Astrocyte (in vitro differentiated cells and primary cell): ENCODE measurements around the gene PIGO. TPM values are rescaled to one million over a fixed set of nuclear protein-coding genes. Genes with fewer than 3 reads are reported as not detected.

Source experiments
- DNase-seq: peaks from one replicate; pipeline ENCODE4 v3.0.0-alpha.2; 2010; ENCODE audit warnings: low read depth
- FAIRE-seq: peaks from 2 replicates; lab custom pipeline; 2011; peaks lifted over from hg19 to GRCh38; lab: Jason Lieb, UNC
- H2AFZ ChIP-seq: 2 replicates; pipeline ENCODE4 v1.6.0; 2012; ENCODE audit warnings: low read depth, low read length, inconsistent platforms
- H3K27ac ChIP-seq: 2 replicates; pipeline ENCODE4 v1.5.1; 2011; ENCODE audit warnings: low read depth, low read length, inconsistent platforms
- H3K27me3 ChIP-seq: 2 replicates; pipeline ENCODE4 v1.6.0; 2011; ENCODE audit warnings: low read length, inconsistent platforms; ENCODE audit not compliant: insufficient read depth
- H3K36me3 ChIP-seq: 2 replicates; pipeline ENCODE4 v1.5.1; 2011; ENCODE audit warnings: low read length, inconsistent platforms; ENCODE audit not compliant: insufficient read depth
- H3K4me1 ChIP-seq: 2 replicates; pipeline ENCODE4 v1.5.1; 2011; ENCODE audit warnings: low read length, inconsistent platforms; ENCODE audit not compliant: insufficient read depth
- H3K4me2 ChIP-seq: 2 replicates; pipeline ENCODE4 v1.6.0; 2012; ENCODE audit warnings: low read length, inconsistent platforms
- H3K4me3 ChIP-seq: 2 replicates; pipeline ENCODE4 v1.5.1; 2011; ENCODE audit warnings: low read depth, mild to moderate bottlenecking, low read length, inconsistent platforms; ENCODE audit not compliant: insufficient read depth
- H3K79me2 ChIP-seq: 2 replicates; pipeline ENCODE4 v1.6.0; 2012; ENCODE audit warnings: mild to moderate bottlenecking, low read length, inconsistent platforms; ENCODE audit not compliant: insufficient read depth
- H3K9ac ChIP-seq: 2 replicates; pipeline ENCODE4 v1.6.0; 2012; ENCODE audit warnings: mild to moderate bottlenecking, low read length, inconsistent platforms
- H3K9me3 ChIP-seq: 2 replicates; pipeline ENCODE4 v1.5.1; 2012; ENCODE audit warnings: low read depth, mild to moderate bottlenecking, low read length, inconsistent platforms; ENCODE audit not compliant: insufficient read depth
- H4K20me1 ChIP-seq: 2 replicates; pipeline ENCODE4 v1.6.0; 2012; ENCODE audit warnings: low read length, inconsistent platforms; ENCODE audit not compliant: insufficient read depth
- H3K27ac Mint-ChIP-seq: one replicate; pipeline ENCODE4 v1.8.0; 2021; ENCODE audit warnings: mild to moderate bottlenecking, mixed read lengths; ENCODE audit not compliant: unreplicated experiment
- H3K27me3 Mint-ChIP-seq: one replicate; pipeline ENCODE4 v1.8.0; 2021; ENCODE audit warnings: low read depth, mixed read lengths; ENCODE audit not compliant: unreplicated experiment
- H3K36me3 Mint-ChIP-seq: one replicate; pipeline ENCODE4 v1.8.0; 2021; ENCODE audit warnings: low read depth, mixed read lengths; ENCODE audit not compliant: unreplicated experiment
- H3K4me1 Mint-ChIP-seq: one replicate; pipeline ENCODE4 v1.8.0; 2021; ENCODE audit warnings: low read depth, mixed read lengths; ENCODE audit not compliant: unreplicated experiment
- H3K4me3 Mint-ChIP-seq: one replicate; pipeline ENCODE4 v1.8.0; 2021; ENCODE audit warnings: mild to moderate bottlenecking, moderate library complexity, mixed read lengths; ENCODE audit not compliant: unreplicated experiment
- H3K9me3 Mint-ChIP-seq: one replicate; pipeline ENCODE4 v1.8.0; 2021; ENCODE audit warnings: mild to moderate bottlenecking, mixed read lengths; ENCODE audit not compliant: unreplicated experiment
- EZH2 ChIP-seq: IDR thresholded peaks from 2 replicates; pipeline ENCODE4 v1.6.1; 2012; ENCODE audit warnings: mild to moderate bottlenecking, low read length, inconsistent platforms; ENCODE audit not compliant: insufficient read depth
- total RNA-seq: library from RNA; stranded (reverse); gene quantifications from 2 replicates; pipeline ENCODE4 v1.2.1, GENCODE V29; 2021
- TF ChIP-seq, protein P1 (sequence below): IDR thresholded peaks from 2 replicates; pipeline ENCODE4 v1.5.1; 2011; ENCODE audit warnings: low read depth, mild to moderate bottlenecking, inconsistent platforms, low read length, moderate library complexity; ENCODE audit not compliant: insufficient read depth

The PIGO gene
- total RNA-seq, 1 donor from 2014 or later: 19.7 TPM

- Mint-ChIP-seq H3K27me3 (peaks cover 1% of the 10 kb centered on the region), H3K36me3 (no peaks in the 10 kb centered on the region), H3K4me3 (peak within 1 kb of the TSS; percentile 95), H3K9me3 (no peaks in the 10 kb centered on the region), H3K27ac (peak within 1 kb of the TSS; percentile 98), H3K4me1 (peaks cover 20% of the 10 kb centered on the region)
- peaks cover 4% of the 10 kb centered on the region for H4K20me1 ChIP-seq
- peak within 1 kb of the TSS; percentile 84 for H2AFZ ChIP-seq
- no peak for TF ChIP-seq EZH2
- TF ChIP-seq, protein P1, sequence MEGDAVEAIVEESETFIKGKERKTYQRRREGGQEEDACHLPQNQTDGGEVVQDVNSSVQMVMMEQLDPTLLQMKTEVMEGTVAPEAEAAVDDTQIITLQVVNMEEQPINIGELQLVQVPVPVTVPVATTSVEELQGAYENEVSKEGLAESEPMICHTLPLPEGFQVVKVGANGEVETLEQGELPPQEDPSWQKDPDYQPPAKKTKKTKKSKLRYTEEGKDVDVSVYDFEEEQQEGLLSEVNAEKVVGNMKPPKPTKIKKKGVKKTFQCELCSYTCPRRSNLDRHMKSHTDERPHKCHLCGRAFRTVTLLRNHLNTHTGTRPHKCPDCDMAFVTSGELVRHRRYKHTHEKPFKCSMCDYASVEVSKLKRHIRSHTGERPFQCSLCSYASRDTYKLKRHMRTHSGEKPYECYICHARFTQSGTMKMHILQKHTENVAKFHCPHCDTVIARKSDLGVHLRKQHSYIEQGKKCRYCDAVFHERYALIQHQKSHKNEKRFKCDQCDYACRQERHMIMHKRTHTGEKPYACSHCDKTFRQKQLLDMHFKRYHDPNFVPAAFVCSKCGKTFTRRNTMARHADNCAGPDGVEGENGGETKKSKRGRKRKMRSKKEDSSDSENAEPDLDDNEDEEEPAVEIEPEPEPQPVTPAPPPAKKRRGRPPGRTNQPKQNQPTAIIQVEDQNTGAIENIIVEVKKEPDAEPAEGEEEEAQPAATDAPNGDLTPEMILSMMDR: no peak
- H3K9me3 ChIP-seq: no peaks in the 10 kb centered on the region
- H3K4me2 ChIP-seq: peak within 1 kb of the TSS; percentile 97
- H3K79me2 ChIP-seq: peaks cover 35% of the 10 kb centered on the region
- peaks cover 39% of the 10 kb centered on the region for H3K4me1 ChIP-seq
- H3K27me3 ChIP-seq: no peaks in the 10 kb centered on the region
- H3K36me3 ChIP-seq: no peaks in the 10 kb centered on the region
- peak within 1 kb of the TSS; percentile 90 for H3K27ac ChIP-seq
- no peak for FAIRE-seq
- peak within 1 kb of the TSS; percentile 94 for H3K4me3 ChIP-seq
- peak within 1 kb of the TSS; percentile 86 for H3K9ac ChIP-seq
- peak; percentile 91 for DNase-seq
Measured at GRCh38 chr9:35115680-35116538, 19.5 kb upstream of the PIGO start, which contains the start of gene ATOSB. Gene ATOSB (minus strand): TSS chr9:35115862. CDS start chr9:35108274, 7,588 bp downstream.

DNA sequence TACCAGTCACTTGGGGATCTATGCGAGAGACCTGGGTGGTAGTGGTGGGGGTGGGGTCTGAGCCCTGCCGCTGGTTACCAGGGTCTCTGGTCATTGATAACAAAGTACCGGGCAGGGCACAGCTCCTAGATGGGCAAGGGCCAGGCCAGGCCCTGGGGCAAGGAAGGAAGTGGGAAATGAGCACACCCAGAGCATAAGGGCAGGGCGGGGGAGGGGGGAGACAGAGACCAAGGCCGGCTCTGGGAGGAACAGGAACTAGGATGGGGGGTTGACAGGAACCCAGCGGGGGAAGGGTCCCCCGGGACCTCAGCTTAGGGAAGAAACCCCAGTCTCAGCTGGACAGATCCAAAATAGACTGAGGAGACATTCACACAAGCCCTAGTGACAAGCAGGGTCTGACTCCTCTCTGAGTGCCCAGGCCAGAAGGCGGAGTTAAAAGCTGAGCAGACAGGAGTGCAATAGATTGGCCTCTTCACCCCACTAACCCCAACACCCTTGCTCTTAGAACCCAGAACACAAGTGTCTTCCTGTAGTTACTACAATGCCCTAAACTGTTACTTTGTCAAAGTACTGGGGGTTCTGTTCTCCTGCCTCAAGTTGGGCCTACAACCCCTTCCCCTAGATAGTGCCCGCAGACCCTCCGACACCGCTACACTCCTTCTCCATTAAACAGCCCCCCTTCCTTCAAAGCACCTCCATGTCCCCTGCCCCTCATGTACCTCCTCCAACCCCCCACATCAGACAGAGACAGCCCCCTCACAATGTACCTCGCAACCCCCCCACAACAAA, 18.6 kb upstream of the PIGO start:
- peaks cover 12% of the 10 kb centered on the region for H4K20me1 ChIP-seq
- H3K36me3 ChIP-seq: no peaks in the 10 kb centered on the region
- Mint-ChIP-seq H3K36me3 (no peaks in the 10 kb centered on the region), H3K4me3 (peak overlapping the region; percentile 95), H3K9me3 (no peaks in the 10 kb centered on the region), H3K27me3 (no peaks in the 10 kb centered on the region), H3K27ac (peak overlapping the region; percentile 98), H3K4me1 (peaks cover 23% of the 10 kb centered on the region)
- H3K4me1 ChIP-seq: peaks cover 48% of the 10 kb centered on the region
- H3K27ac ChIP-seq: peak overlapping the region; percentile 90
- peaks cover 43% of the 10 kb centered on the region for H3K79me2 ChIP-seq
- H3K4me2 ChIP-seq: peak overlapping the region; percentile 97
- H3K9me3 ChIP-seq: no peaks in the 10 kb centered on the region
- H2AFZ ChIP-seq: peak overlapping the region; percentile 64
- FAIRE-seq (no peak), DNase-seq (peak; percentile 10)
- peak overlapping the region; percentile 94 for H3K4me3 ChIP-seq
- TF ChIP-seq, protein P1: no peak
- no peak for TF ChIP-seq EZH2
- no peaks in the 10 kb centered on the region for H3K27me3 ChIP-seq
- H3K9ac ChIP-seq: peak overlapping the region; percentile 86
